WTC11 (cell line): ENCODE measurements around the gene CCDC175.

ENCODE experiments used
- CTCF ChIP-seq: fragments of 200-600 bp; IDR thresholded peaks from 2 replicates; pipeline ENCODE4 v1.8.0; 2022; ENCODE audit warnings: antibody characterized with exemption
- NFE2L1 ChIP-seq: sonication (generic); formaldehyde crosslinking; IDR thresholded peaks from 2 replicates; pipeline ENCODE4 v1.8.1; 2023; ENCODE audit warnings: missing genetic modification reagents
- NR1H2 ChIP-seq: sonication (generic); formaldehyde crosslinking; IDR thresholded peaks from 2 replicates; pipeline ENCODE4 v1.9.0; 2021; ENCODE audit warnings: mild to moderate bottlenecking, moderate library complexity, missing genetic modification reagents

- no peak for TF ChIP-seq CTCF
- TF ChIP-seq NFE2L1 = no peak
- TF ChIP-seq NR1H2 = no peak
Measured at GRCh38 chr14:59591641-59592370, 15.2 kb upstream of the CCDC175 start.
